MM.1S (cell line): Measurements from ENCODE around the gene C2.

Source experiments
- DNase-seq: peaks from one replicate; pipeline ENCODE4 v3.0.0-alpha.2; 2015
- H2AFZ ChIP-seq: fragments of 300-600 bp; sonication (generic); 2 replicates; pipeline ENCODE4 v1.6.0; 2016; ENCODE audit warnings: antibody characterized with exemption, low read length
- H3F3A ChIP-seq: fragments of 300-600 bp; sonication (generic); 2 replicates; pipeline ENCODE4 v1.6.1; 2016; ENCODE audit warnings: mild to moderate bottlenecking, antibody characterized with exemption, low read length, moderate library complexity, mixed read lengths; ENCODE audit not compliant: insufficient read depth
- H3K27ac ChIP-seq: fragments of 300-600 bp; sonication (generic); 2 replicates; pipeline ENCODE4 v1.5.1; 2016; ENCODE audit warnings: mild to moderate bottlenecking, low read length
- H3K27me3 ChIP-seq: fragments of 300-600 bp; sonication (generic); replicated peaks from 2 replicates; pipeline ENCODE4 v1.6.0; 2016; ENCODE audit warnings: low read length; ENCODE audit not compliant: insufficient read depth
- H3K36me3 ChIP-seq: fragments of 300-600 bp; sonication (generic); replicated peaks from 2 replicates; pipeline ENCODE4 v1.6.1; 2016; ENCODE audit warnings: mild to moderate bottlenecking, low read length, mixed read lengths; ENCODE audit not compliant: insufficient read depth
- H3K4me1 ChIP-seq: fragments of 300-600 bp; sonication (generic); 2 replicates; pipeline ENCODE4 v1.6.1; 2016; ENCODE audit warnings: low read length, mixed read lengths
- H3K4me2 ChIP-seq: fragments of 300-600 bp; sonication (generic); 2 replicates; pipeline ENCODE4 v1.6.0; 2016; ENCODE audit warnings: low read depth, low read length
- H3K4me3 ChIP-seq: fragments of 300-600 bp; sonication (generic); 2 replicates; pipeline ENCODE4 v1.5.1; 2016; ENCODE audit warnings: low read length, mixed read lengths
- H3K79me2 ChIP-seq: fragments of 300-600 bp; sonication (generic); 2 replicates; pipeline ENCODE4 v1.6.1; 2016; ENCODE audit warnings: mixed run types, low read length, mixed read lengths
- H3K9ac ChIP-seq: fragments of 300-600 bp; sonication (generic); 2 replicates; pipeline ENCODE4 v1.6.1; 2016; ENCODE audit warnings: low read length, mixed read lengths
- H3K9me2 ChIP-seq: fragments of 300-600 bp; sonication (generic); replicated peaks from 2 replicates; pipeline ENCODE4 v1.6.1; 2016; ENCODE audit warnings: mild to moderate bottlenecking, low read length, mixed read lengths; ENCODE audit not compliant: insufficient read depth
- H3K9me3 ChIP-seq: fragments of 300-600 bp; sonication (generic); replicated peaks from 2 replicates; pipeline ENCODE4 v1.6.1; 2016; ENCODE audit warnings: mild to moderate bottlenecking, low read length, mixed read lengths; ENCODE audit not compliant: insufficient read depth
- H4K20me1 ChIP-seq: fragments of 300-600 bp; sonication (generic); 2 replicates; pipeline ENCODE4 v1.6.1; 2016; ENCODE audit warnings: mild to moderate bottlenecking, low read length, moderate library complexity, mixed read lengths; ENCODE audit not compliant: insufficient read depth
- CTCF ChIP-seq: fragments of 300-600 bp; sonication (generic); IDR thresholded peaks from 2 replicates; pipeline ENCODE4 v1.5.1; 2016; ENCODE audit warnings: antibody characterized with exemption, low read length, mixed read lengths
- EZH2 ChIP-seq: fragments of 300-600 bp; sonication (generic); optimal IDR thresholded peaks from 2 replicates; pipeline ENCODE3; 2017; ENCODE audit warnings: low read depth, mild to moderate bottlenecking, antibody characterized with exemption, low read length, mixed read lengths
- EZH2phosphoT487 ChIP-seq: fragments of 300-600 bp; sonication (generic); IDR thresholded peaks from 2 replicates; pipeline ENCODE4 v1.6.1; 2018; ENCODE audit warnings: antibody characterized with exemption, low read length

The C2 gene

GRCh38 chr6:31970604-31971271 lies 43.2 kb downstream of the C2 start:
- Histone ChIP-seq H3K9ac (peak overlapping the region; percentile 94; the same call in 1 of the 2 replicates), H3K36me3 (no peaks in the 10 kb centered on the region), H3F3A (peaks cover 11% of the 10 kb centered on the region), H3K4me2 (peak overlapping the region; percentile 98), H3K4me1 (peaks cover 6% of the 10 kb centered on the region; the same call in 1 of the 2 replicates), H3K27ac (peak overlapping the region; percentile 89; the same call in 1 of the 2 replicates), H3K79me2 (peaks cover 25% of the 10 kb centered on the region), H3K27me3 (no peaks in the 10 kb centered on the region), H4K20me1 (no peaks in the 10 kb centered on the region), H3K9me2 (no peaks in the 10 kb centered on the region), H3K4me3 (peak overlapping the region; percentile 88), H3K9me3 (no peaks in the 10 kb centered on the region), H2AFZ (no peak overlapping the region)
- TF ChIP-seq CTCF (no peak), EZH2phosphoT487 (no peak), EZH2 (no peak)
- no peak for DNase-seq

GRCh38 chr6:31971279-31971992 lies 43.9 kb downstream of the C2 start:
- H3F3A ChIP-seq, result peaks cover 11% of the 10 kb centered on the region
- peak overlapping the region; percentile 94 for H3K9ac ChIP-seq
- no peaks in the 10 kb centered on the region for H3K9me3 ChIP-seq
- H3K27me3 ChIP-seq, result no peaks in the 10 kb centered on the region
- TF ChIP-seq EZH2phosphoT487 (no peak), EZH2 (no peak), CTCF (no peak)
- peak overlapping the region; percentile 98 for H3K4me2 ChIP-seq
- H2AFZ ChIP-seq, result peak overlapping the region; percentile 90; the same call in 1 of the 2 replicates
- no peaks in the 10 kb centered on the region for H3K36me3 ChIP-seq
- H3K27ac ChIP-seq, result peak overlapping the region; percentile 89
- H3K79me2 ChIP-seq, result peaks cover 25% of the 10 kb centered on the region
- H3K4me1 ChIP-seq, result peaks cover 6% of the 10 kb centered on the region; the same call in 1 of the 2 replicates
- H4K20me1 ChIP-seq, result no peaks in the 10 kb centered on the region
- DNase-seq, result no peak
- no peaks in the 10 kb centered on the region for H3K9me2 ChIP-seq
- peak overlapping the region; percentile 88 for H3K4me3 ChIP-seq

GRCh38 chr6:31971993-31972708 lies 44.6 kb downstream of the C2 start, which contains the start of gene DXO:
Gene DXO (minus strand): TSS chr6:31972138. CDS start chr6:31971675, 463 bp downstream.
- Histone ChIP-seq H4K20me1 (no peaks in the 10 kb centered on the region), H3K79me2 (peaks cover 25% of the 10 kb centered on the region), H3K36me3 (no peaks in the 10 kb centered on the region), H2AFZ (peak within 1 kb of the TSS; percentile 90), H3K4me1 (peaks cover 6% of the 10 kb centered on the region; the same call in 1 of the 2 replicates), H3K27me3 (no peaks in the 10 kb centered on the region), H3K4me2 (peak within 1 kb of the TSS; percentile 98), H3K9me2 (no peaks in the 10 kb centered on the region), H3F3A (peaks cover 11% of the 10 kb centered on the region), H3K9ac (peak within 1 kb of the TSS; percentile 94), H3K4me3 (peak within 1 kb of the TSS; percentile 88), H3K27ac (peak within 1 kb of the TSS; percentile 89), H3K9me3 (no peaks in the 10 kb centered on the region)
- DNase-seq, result peak; percentile 95
- TF ChIP-seq CTCF (no peak), EZH2 (no peak), EZH2phosphoT487 (no peak)
